ENCODE results near the gene EML5. TPM values are rescaled to one million over a fixed set of nuclear protein-coding genes. Genes with fewer than 3 reads are reported as not detected.

EML5 gene
- total RNA-seq, 1 donor from 2014 or later, result 3.0 TPM

GRCh38 chr14:88568196-88568595, 224.6 kb downstream of the EML5 start:
- intact Hi-C loops (cut with micrococcal nuclease), result loop anchor here (10.0 kb wide), 2 partner anchors 623 to 847 kb away; partner anchors contain the start of gene FOXN3

DNA sequence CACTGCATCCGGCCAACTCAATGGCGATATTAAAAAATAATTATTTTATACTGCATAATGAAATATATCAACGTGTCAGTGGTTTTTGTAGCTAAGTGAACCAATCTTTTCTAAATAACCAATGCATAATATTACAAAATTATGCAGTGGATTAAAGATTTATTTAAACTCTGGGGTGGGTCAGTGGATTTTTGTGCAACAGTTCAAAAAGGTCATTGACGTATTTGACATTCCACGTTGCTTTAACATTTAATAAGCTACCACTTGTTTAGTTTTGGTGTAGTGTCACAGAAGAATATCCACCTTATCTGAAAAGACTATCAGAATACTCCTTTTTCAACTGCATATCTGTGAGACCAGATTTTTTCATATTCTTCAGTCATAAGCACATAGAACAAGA, 227.3 kb downstream of the EML5 start:
- intact Hi-C loops (cut with micrococcal nuclease), result loop anchor here (10.0 kb wide), 2 partner anchors 621 to 849 kb away; partner anchors contain the start of gene FOXN3

- intact Hi-C loops (cut with micrococcal nuclease), result loop anchor here (1.0 to 10.0 kb wide), 12 partner anchors 10 to 1693 kb away; partner anchors contain the start of genes FOXN3, GALC, GPR65 and PSMC1
Measured at GRCh38 chr14:88563845-88564244, 228.9 kb downstream of the EML5 start.

GRCh38 chr14:88562831-88563686, 229.7 kb downstream of the EML5 start, which contains the start of gene ZC3H14:
ZC3H14 (plus strand) TSS chr14:88563037; CDS start chr14:88563134, 97 bp downstream.
- intact Hi-C loops (cut with micrococcal nuclease), result loop anchor here (1.0 to 10.0 kb wide), 12 partner anchors 9 to 1694 kb away; partner anchors contain the start of genes FOXN3, GALC, GPR65 and PSMC1

DNA sequence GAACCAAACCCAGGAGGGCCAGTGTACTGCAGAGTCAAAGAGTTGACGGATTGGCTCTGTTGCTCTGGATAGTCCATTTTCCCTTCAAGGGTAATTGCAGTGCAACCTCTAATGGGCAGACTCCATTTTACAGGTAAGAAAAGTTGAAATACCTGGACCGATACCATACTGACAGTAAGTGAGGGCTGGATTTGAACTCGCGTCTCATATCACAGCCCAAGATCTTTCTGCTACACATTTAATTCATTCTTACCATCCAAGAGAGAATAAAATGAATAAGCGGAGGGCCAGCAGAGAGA, 230.3 kb downstream of the EML5 start:
- intact Hi-C loops (cut with micrococcal nuclease), result loop anchor here (2.0 to 10.0 kb wide), 6 partner anchors 178 to 1695 kb away; partner anchors contain the start of genes FOXN3, GALC, GPR65 and PSMC1

Other genes with a start within 250 kb of the EML5 start
- gene PTPN21, start 237.9 kb downstream of the EML5 start, total RNA-seq, result not detected in 2 replicates
- gene ZC3H14, start 229.9 kb downstream of the EML5 start, total RNA-seq, result 39.7 and 40.0 TPM in 2 replicates
- 1.7 and 2.3 TPM in 2 replicates for gene TTC8, start 31.7 kb upstream of the EML5 start, total RNA-seq